HepG2 (cell line): ENCODE data around the gene FLAD1. TPM values are rescaled to one million over a fixed set of nuclear protein-coding genes. Genes with fewer than 3 reads are reported as not detected.

Source experiments
- ATAC-seq: fragments of 200-7000 bp; cut with Tn5 transposase; 3 replicates; pipeline ENCODE4 v1.9.1; 2020; ENCODE audit warnings: mild to moderate bottlenecking, moderate library complexity
- BruUV-seq: library from RNA; stranded (reverse); fragments of 400-500 nt; replicated peaks from 2 replicates; lab custom pipeline; 2021; lab: Mats Ljungman, UMichigan
- CTCF ChIA-PET: fragments of 300-600 bp; formaldehyde crosslinking; extraction: SDS; loops from one replicate; lab custom pipeline; 2021; ENCODE audit warnings: low total read pairs, inconsistent platforms, low intra/inter-chr PET ratio; lab: Yijun Ruan, JAX
- POLR2A ChIA-PET: fragments of 350-600 bp; sonication (Branson Sonifier 250); formaldehyde crosslinking; loops from one replicate; lab custom pipeline; 2020; ENCODE audit warnings: antibody characterized with exemption, inconsistent platforms; lab: Yijun Ruan, JAX
- DNase-seq: peaks from one replicate; pipeline ENCODE4 v3.0.0-alpha.2; 2015; ENCODE audit warnings: low spot score
- FAIRE-seq: peaks from 3 replicates; lab custom pipeline; 2011; peaks lifted over from hg19 to GRCh38; lab: Jason Lieb, UNC
- H2AFZ ChIP-seq: one replicate; pipeline ENCODE4 v1.6.1; 2011; ENCODE audit warnings: low read length, inconsistent platforms
- H3K27ac ChIP-seq: fragments of 300-600 bp; 3 replicates; pipeline ENCODE4 v1.8.0; 2011; ENCODE audit warnings: mixed run types, mild to moderate bottlenecking, mixed read lengths, low read length, inconsistent platforms; ENCODE audit not compliant: insufficient read depth; ENCODE audit errors: extremely low read length
- H3K27me3 ChIP-seq, 2 experiments: fragments of 200-600 bp in 1 of 2; 2 replicates in 1 of 2; 3 replicates in 1 of 2; pipeline versions ENCODE4 v1.6.0 to v1.8.0; 2011; ENCODE audit warnings: low read length in 2 of 2, mild to moderate bottlenecking in 2 of 2, moderate library complexity in 2 of 2, inconsistent platforms in 1 of 2; ENCODE audit not compliant: insufficient read depth in 2 of 2, control insufficient read depth in 1 of 2
- H3K36me3 ChIP-seq, 2 experiments: fragments of 200-600 bp in 1 of 2; replicated peaks in 1 of 2; 2 replicates in 1 of 2; 3 replicates in 1 of 2; pipeline versions ENCODE4 v1.5.1 to v1.8.0; 2011; ENCODE audit warnings: low read length in 2 of 2, inconsistent platforms in 1 of 2; ENCODE audit not compliant: insufficient read depth in 2 of 2, control insufficient read depth in 1 of 2
- H3K4me1 ChIP-seq: 2 replicates; pipeline ENCODE4 v1.5.1; 2012; ENCODE audit warnings: low read length, inconsistent platforms; ENCODE audit not compliant: insufficient read depth
- H3K4me2 ChIP-seq: 2 replicates; pipeline ENCODE4 v1.6.0; 2011; ENCODE audit warnings: low read depth, low read length, inconsistent platforms
- H3K4me3 ChIP-seq, 3 experiments: fragments of 200-600 bp in 1 of 3; sonication (generic), shearing (Covaris generic) in 1 of 3; replicated peaks in 1 of 3; 2 replicates each; pipeline ENCODE4 v1.5.1; 2011 to 2016; ENCODE audit warnings: low read length in 3 of 3, inconsistent platforms in 2 of 3, low read depth in 2 of 3, mild to moderate bottlenecking in 2 of 3, control low read depth in 1 of 3, mixed read lengths in 1 of 3; ENCODE audit not compliant: insufficient read depth in 1 of 3
- H3K79me2 ChIP-seq: one replicate; pipeline ENCODE4 v1.6.1; 2011; ENCODE audit warnings: low read length, inconsistent platforms; ENCODE audit not compliant: insufficient read depth
- H3K9ac ChIP-seq: 2 replicates; pipeline ENCODE4 v1.6.0; 2011; ENCODE audit warnings: mild to moderate bottlenecking, low read depth, low read length, inconsistent platforms; ENCODE audit not compliant: insufficient read depth
- H3K9me3 ChIP-seq: 2 replicates; pipeline ENCODE4 v1.5.1; 2012; ENCODE audit warnings: mild to moderate bottlenecking, low read length
- H4K20me1 ChIP-seq: 2 replicates; pipeline ENCODE4 v1.6.0; 2011; ENCODE audit warnings: inconsistent platforms, mild to moderate bottlenecking, low read length, moderate library complexity; ENCODE audit not compliant: insufficient read depth
- FOSL1 ChIP-seq: sonication (generic); formaldehyde crosslinking; IDR thresholded peaks from 2 replicates; pipeline ENCODE4 v1.9.0; 2021; ENCODE audit warnings: missing genetic modification reagents, borderline replicate concordance
- FOXK2 ChIP-seq: fragments of 450-650 bp; IDR thresholded peaks from 2 replicates; pipeline ENCODE4 v1.6.1; 2016
- MLLT10 ChIP-seq: sonication (generic); formaldehyde crosslinking; IDR thresholded peaks from 2 replicates; pipeline ENCODE4 v1.4.0; 2020; ENCODE audit warnings: missing genetic modification reagents
- PRDM15 ChIP-seq: sonication (generic); formaldehyde crosslinking; IDR thresholded peaks from 2 replicates; pipeline ENCODE4 v1.4.0; 2020; ENCODE audit warnings: missing genetic modification reagents
- RBM39 ChIP-seq: fragments of 200-400 bp; formaldehyde crosslinking; IDR thresholded peaks from one replicate; pipeline ENCODE4 v1.6.1; 2018; ENCODE audit warnings: antibody characterized with exemption, mild to moderate bottlenecking, low read depth, low read length; ENCODE audit not compliant: poor library complexity, severe bottlenecking
- SRSF1 ChIP-seq: fragments of 200-400 bp; formaldehyde crosslinking; optimal IDR thresholded peaks from 2 replicates; pipeline ENCODE3; 2017; ENCODE audit warnings: mild to moderate bottlenecking, low read depth, low read length, moderate library complexity
- TAF1 ChIP-seq: sonication (generic); formaldehyde crosslinking; IDR thresholded peaks from 2 replicates; pipeline ENCODE4 v1.4.0; 2020; ENCODE audit warnings: missing genetic modification reagents
- ZFP82 ChIP-seq: sonication (generic); formaldehyde crosslinking; IDR thresholded peaks from 2 replicates; pipeline ENCODE4 v1.5.1; 2020; ENCODE audit warnings: mild to moderate bottlenecking, missing genetic modification reagents, borderline replicate concordance
- ZNF30 ChIP-seq: sonication (generic); formaldehyde crosslinking; IDR thresholded peaks from 2 replicates; pipeline ENCODE4 v1.5.0; 2020; ENCODE audit warnings: mild to moderate bottlenecking, missing genetic modification reagents
- ZNF367 ChIP-seq: sonication (generic); formaldehyde crosslinking; IDR thresholded peaks from 2 replicates; pipeline ENCODE4 v1.4.0; 2020; ENCODE audit warnings: missing genetic modification reagents, borderline replicate concordance
- ZNF501 ChIP-seq: sonication (generic); formaldehyde crosslinking; IDR thresholded peaks from 2 replicates; pipeline ENCODE4 v1.5.1; 2020; ENCODE audit warnings: mild to moderate bottlenecking, moderate library complexity, missing genetic modification reagents
- ZNF737 ChIP-seq: sonication (generic); formaldehyde crosslinking; IDR thresholded peaks from 2 replicates; pipeline ENCODE4 v1.5.0; 2020; ENCODE audit warnings: missing genetic modification reagents, mild to moderate bottlenecking, borderline replicate concordance
- WGBS: methylation state at CpG from one replicate; pipeline ENCODE4 v1.1.6; 2017; ENCODE audit warnings: low lambda C conversion rate; 5-methylcytosine and 5-hydroxymethylcytosine counted together
- in situ Hi-C: cut with HindIII; loops from 2 replicates; pipeline ENCODE4 v1.10.0; 2017; ENCODE audit warnings: low pct_unique_long_range_greater_than_20kb; ENCODE audit not compliant: extremely low pct_ligation_motif_present
- intact Hi-C: fragments of 100-400 bp; cut with micrococcal nuclease; formaldehyde crosslinking; loops from one replicate; pipeline ENCODE4 v1.10.0; 2022; ENCODE audit not compliant: unreplicated experiment
- polyA plus RNA-seq, 8 experiments: library from polyadenylated mRNA; depleted of rRNA in 3 of 8; stranded (reverse) in 7 of 8; unstranded in 1 of 8; fragments of >200 nt; fragmentation: Illumina TruSeq in 4 of 8; extraction: Trizol in 4 of 8; gene quantifications; 2 replicates each; pipeline versions ENCODE4 v1.2.1 to v1.2.3, GENCODE V29; 2011 to 2016; ENCODE audit warnings: low read depth in 4 of 8, missing spikeins in 1 of 8, mixed read lengths in 1 of 8; ENCODE audit not compliant: insufficient read depth in 1 of 8
- total RNA-seq, 5 experiments: library from RNA; depleted of rRNA; stranded (reverse); fragments of >200 nt; fragmentation: Illumina TruSeq; extraction: Trizol; gene quantifications; 2 replicates each; pipeline ENCODE4 v1.2.3, GENCODE V29; 2016; ENCODE audit warnings: low read depth in 1 of 5
- TF ChIP-seq, protein P1 (sequence below): sonication (generic); formaldehyde crosslinking; IDR thresholded peaks from 2 replicates; pipeline ENCODE4 v1.9.0; 2022; ENCODE audit warnings: missing genetic modification reagents, mild to moderate bottlenecking, borderline replicate concordance

Gene FLAD1
- total and polyA plus RNA-seq, 2 of the 13 experiments (the other 11 are each of a cell fraction or from before 2014, with no cell fraction given), result 25.9 to 32.8 TPM

DNA sequence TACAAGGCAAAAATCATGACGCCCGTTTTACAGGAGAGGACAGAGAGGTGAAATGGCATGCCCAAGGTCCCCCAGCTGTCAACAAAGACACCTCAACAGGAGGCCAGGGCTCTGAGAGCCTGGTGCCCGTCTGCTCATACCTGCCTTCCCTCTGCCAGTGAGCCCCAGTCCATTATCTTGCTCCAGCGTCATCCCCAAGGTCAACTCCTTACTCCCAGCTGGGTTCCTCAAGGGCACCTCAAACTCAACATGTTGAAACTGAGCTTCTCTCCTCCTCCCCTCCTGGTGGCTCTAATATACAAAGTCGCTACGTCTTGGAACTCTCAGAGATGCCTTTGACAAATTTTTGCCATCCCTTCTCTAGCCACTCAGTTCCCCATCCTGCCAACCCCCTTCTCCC is 30.5 kb upstream of the FLAD1 start:
- Histone ChIP-seq H3K9me3 (no peaks in the 10 kb centered on the region), H3K79me2 (no peaks in the 10 kb centered on the region), H4K20me1 (no peaks in the 10 kb centered on the region), H2AFZ (no peak overlapping the region), H3K4me3 (no peak overlapping the region), H3K27ac (no peak overlapping the region), H3K27me3 (no peaks in the 10 kb centered on the region; a peak in 1 of 5 replicates), H3K9ac (no peak overlapping the region), H3K36me3 (peaks cover 4 to 7% of the 10 kb centered on the region in 2 experiments; a peak in 2 of 5 replicates), H3K4me1 (peaks cover 46% of the 10 kb centered on the region), H3K4me2 (no peak overlapping the region)
- 73% methylated on average over 6 of the region's 6 CpGs for WGBS
- CTCF ChIA-PET, result no interaction called here
- in situ Hi-C loops (no loop called here), intact Hi-C loops (no loop called here)
- ATAC-seq, result no peak
- TF ChIP-seq ZNF367 (CRISPR knock-in tag), result no peak
- TF ChIP-seq ZNF30 (CRISPR knock-in tag), result no peak
- TF ChIP-seq SRSF1, result no peak
- BruUV-seq, result no TSS peak
- no peak for FAIRE-seq
- POLR2A ChIA-PET, result interaction anchor here (1.5 to 1.9 kb wide), 3 partner anchors 16 to 20 kb away, joined by 4 to 7 read pairs (median 4); partner anchors contain the start of gene PMVK
- no peak for DNase-seq

- no peak for FAIRE-seq
- no peak overlapping the region for H2AFZ ChIP-seq
- H3K27ac ChIP-seq, result no peak overlapping the region
- POLR2A ChIA-PET, result interaction anchor here (1.5 to 4.1 kb wide), 4 partner anchors 17 to 39 kb away, joined by 4 to 91 read pairs (median 6); partner anchors contain the start of genes CKS1B, LENEP, PMVK and SHC1
- WGBS, result 67% methylated on average over 2 of the region's 2 CpGs
- peak overlapping the region; percentile 95 for H3K4me2 ChIP-seq
- no peaks in the 10 kb centered on the region for H3K79me2 ChIP-seq
- H3K4me3 ChIP-seq, result no peak overlapping the region; a peak in 1 of 6 replicates
- intact Hi-C loops, result no loop called here
- no peak for DNase-seq
- ATAC-seq, result no peak
- H4K20me1 ChIP-seq, result no peaks in the 10 kb centered on the region
- in situ Hi-C loops, result no loop called here
- 0 out of 2 replicates have a peak overlapping the region, but pooled peaks have one; percentile 2 for H3K9ac ChIP-seq
- H3K4me1 ChIP-seq, result peaks cover 46% of the 10 kb centered on the region
- no peaks in the 10 kb centered on the region; a peak in 1 of 5 replicates for H3K27me3 ChIP-seq
- BruUV-seq, result no TSS peak
- H3K9me3 ChIP-seq, result no peaks in the 10 kb centered on the region
- peaks cover 2 to 10% of the 10 kb centered on the region in 2 experiments; a peak in 4 of 5 replicates for H3K36me3 ChIP-seq
- CTCF ChIA-PET, result no interaction called here
- no peak for TF ChIP-seq ZNF737 (CRISPR knock-in tag)
- TF ChIP-seq FOXK2, result no peak
- TF ChIP-seq MLLT10, result no peak
- no peak for TF ChIP-seq ZNF501 (CRISPR knock-in tag)
- no peak for TF ChIP-seq RBM39
- 0 out of 2 replicates have a peak, but pooled peaks have one; percentile 20 for TF ChIP-seq PRDM15
- TF ChIP-seq, protein P1, sequence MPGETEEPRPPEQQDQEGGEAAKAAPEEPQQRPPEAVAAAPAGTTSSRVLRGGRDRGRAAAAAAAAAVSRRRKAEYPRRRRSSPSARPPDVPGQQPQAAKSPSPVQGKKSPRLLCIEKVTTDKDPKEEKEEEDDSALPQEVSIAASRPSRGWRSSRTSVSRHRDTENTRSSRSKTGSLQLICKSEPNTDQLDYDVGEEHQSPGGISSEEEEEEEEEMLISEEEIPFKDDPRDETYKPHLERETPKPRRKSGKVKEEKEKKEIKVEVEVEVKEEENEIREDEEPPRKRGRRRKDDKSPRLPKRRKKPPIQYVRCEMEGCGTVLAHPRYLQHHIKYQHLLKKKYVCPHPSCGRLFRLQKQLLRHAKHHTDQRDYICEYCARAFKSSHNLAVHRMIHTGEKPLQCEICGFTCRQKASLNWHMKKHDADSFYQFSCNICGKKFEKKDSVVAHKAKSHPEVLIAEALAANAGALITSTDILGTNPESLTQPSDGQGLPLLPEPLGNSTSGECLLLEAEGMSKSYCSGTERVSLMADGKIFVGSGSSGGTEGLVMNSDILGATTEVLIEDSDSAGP, result no peak
- 0 out of 2 replicates have a peak, but pooled peaks have one; percentile 18 for TF ChIP-seq FOSL1
- no peak for TF ChIP-seq TAF1 (CRISPR knock-in tag)
- no peak for TF ChIP-seq ZFP82 (CRISPR knock-in tag)
Measured at GRCh38 chr1:154953611-154954038, 29.5 kb upstream of the FLAD1 start.
